Middle frontal gyrus (tissue), 1 donor: ENCODE data around the gene SIM1.

Source experiments
- DNase-seq: peaks from one replicate; pipeline ENCODE4 v3.0.0-alpha.2; 2015; ENCODE audit warnings: low spot score; ENCODE audit errors: extremely low spot score

Gene SIM1

DNA sequence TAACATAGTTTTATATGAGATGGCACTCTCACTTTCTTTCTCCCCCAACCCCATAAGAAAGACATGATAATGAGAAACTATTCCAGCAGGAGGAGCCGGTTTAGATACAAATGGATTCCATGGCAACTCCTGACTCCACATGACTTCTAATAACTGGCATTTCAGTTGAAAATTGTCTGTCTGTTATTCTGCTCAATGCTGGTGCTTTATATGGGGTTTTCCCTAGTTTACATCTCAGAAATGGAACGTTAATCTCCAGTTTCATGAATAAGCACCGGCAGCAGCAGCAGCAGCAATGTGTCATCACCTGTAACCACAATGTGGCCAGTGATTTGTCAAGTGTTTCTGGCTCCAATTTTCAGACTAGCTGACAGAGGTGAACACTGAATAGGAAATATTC is 8.0 kb upstream of the SIM1 start:
- no peak for DNase-seq

DNA sequence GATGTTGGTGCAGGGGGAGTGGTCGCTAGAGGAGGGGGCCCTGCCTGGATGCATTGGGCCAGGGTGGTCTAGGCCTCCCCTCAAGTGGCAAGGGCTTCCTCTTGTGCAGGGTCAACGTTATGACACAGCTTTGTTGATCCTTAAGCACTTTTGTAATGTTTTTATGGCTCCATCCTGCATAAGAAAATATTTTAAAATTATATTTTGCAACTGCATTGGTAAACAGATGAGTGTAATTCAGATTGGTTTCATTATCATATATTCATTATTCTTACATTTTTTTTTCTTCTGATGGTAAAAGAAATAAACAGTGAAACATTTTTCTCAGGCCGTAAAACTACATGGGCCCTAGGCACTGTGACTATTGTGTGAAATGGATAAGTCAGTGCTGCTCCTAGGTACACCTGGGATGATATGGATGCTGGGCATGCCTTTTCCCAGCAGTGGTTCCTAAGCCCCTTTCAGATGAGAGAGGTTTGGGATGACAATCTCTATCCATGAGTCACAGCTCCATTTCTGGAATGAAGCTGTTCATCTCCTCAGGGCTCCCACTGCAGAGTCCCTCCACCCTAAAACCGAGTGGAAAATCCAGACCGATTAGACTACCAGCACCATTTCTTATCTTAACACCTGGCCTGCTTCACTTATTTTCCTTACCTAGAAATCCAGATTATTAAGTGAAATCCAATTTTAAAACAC is 5.8 kb upstream of the SIM1 start:
- no peak for DNase-seq

DNA sequence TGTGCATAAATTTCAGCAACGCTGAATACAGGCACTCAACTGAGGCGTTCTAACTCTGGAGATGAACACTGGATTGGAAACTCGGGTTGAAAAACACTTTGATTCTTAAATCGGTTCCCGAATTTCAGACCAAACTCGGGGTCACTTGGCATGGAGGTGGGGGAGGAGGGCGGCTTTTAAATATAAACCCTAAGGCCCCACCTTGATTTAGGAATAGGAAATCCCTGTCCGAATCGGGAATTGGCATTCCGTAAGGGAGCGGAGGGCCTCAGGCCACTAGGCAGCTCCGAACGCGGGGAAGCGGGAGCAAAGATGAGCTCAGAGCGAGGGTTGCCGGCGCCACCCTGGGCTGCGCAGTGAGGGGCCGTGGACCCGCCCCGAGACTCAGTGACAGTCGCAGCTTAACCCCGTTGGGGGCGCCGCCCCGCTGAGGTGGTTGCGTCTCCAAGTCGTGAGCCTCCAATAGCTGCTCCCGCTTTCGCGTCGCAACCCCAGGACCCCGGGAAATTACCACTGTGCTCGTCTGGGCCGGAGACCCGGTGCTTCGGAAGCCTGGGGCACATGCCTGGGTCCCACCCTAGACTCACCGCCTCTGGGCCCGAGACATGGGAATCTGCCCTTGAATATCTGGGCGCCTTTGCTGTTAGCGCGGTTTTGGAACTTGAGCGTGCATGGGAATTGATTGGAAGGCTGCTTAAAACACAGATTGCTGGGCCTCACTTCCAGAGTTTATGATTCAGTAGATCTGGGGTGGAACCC is 4.6 kb upstream of the SIM1 start:
- DNase-seq: no peak

DNA sequence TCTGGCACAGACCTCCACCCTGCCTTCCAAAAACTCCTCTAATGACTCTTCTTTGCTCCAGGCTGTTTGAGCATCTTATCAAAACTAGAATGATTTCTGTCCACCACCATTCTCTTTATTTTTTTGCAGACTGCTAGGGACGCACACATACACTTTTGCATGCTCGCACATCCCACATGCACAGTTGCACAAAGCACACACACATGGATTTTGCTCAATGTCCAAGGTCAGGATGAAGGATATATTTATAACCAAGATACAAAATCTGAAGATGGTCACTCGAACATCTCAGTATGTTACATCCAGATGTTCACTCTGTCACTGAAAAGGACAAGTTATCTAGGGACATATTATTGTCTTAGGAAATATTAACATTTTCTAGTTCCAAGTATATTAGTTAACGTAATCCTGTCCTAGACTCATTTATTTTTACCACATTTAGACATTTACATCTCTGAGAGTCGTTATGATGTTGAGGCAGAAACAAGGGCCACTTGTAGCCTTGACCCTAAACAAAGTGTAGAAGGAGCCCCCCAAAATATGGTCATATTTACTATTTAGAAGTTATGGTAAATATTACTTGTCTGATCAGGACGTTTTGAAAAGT is 3.4 kb upstream of the SIM1 start:
- no peak for DNase-seq

DNA sequence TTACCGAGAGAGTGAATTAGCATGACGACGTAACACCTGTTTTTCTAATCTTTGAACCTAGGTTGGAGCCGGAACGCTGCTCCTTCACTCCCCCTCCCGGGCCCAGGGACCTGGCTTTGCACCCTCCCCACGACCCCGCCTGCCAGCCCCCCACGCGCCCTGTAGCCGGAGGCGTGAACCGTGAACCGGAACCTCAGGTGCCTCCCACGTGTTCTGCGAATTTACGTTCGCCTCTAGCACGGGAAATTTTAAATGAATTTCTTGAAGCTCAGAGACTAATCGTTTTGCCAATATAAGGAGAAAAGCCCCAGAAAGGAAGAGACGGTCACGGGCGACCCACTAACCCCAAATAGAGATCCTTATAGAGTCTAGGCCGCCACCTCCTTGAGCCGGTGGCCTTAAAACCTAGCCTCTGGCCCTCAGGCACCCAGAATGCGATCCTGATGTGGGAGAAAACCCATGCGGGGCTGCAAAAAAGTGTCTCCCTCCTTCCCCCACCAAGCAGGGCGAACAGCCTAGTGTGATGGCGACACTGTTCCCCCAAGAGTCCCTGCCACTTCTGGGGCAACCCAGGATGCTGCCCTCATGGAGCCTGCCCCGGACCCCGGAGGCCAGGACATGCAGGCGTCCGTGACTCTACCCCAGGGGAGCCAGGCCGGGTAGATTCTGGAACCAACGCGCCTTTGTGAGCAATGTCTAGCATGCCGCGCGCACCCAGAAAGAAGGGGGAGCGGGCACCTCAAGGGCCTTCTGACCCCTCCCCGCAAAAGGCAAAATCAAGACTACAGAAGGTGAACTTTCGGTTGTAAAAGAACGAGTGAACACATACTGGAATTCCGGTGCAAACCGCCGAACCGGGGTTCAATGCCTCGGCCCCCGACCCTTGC is 2.7 kb upstream of the SIM1 start:
- DNase-seq: no peak

DNA sequence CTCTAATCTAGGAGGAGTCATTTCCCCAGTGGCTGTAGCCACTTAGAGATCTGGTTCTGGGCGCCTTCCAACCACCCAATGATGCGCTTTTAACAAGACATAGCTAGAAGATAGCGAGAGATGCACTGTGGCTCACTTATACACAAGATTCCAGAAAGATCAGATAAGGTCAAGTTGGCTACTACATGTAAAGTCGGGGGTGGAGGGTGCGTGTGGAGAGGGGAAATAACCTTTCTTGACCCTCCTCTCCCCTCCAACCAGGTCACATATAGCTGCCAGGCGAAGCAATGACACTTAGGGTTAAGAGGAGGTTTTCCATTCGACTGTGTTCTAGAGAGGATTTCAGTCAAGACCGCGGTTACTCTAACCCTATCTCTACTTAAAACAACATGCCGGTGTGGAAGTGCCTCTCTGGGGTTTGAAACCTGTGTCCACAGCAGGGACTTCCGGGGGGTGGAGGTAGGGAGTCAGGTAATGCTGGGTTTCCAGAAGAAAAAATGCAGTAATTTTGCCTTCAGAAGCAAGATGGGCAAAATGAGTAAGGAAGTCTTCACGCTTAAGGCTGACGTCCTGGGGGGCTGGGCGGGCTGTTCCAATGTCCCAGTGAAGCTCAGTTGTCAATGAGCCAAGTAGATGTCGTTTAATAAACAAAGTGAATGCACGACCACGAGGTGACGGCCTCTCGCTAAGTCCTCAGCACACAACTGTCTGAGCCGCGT is 1.8 kb upstream of the SIM1 start:
- no peak for DNase-seq

DNA sequence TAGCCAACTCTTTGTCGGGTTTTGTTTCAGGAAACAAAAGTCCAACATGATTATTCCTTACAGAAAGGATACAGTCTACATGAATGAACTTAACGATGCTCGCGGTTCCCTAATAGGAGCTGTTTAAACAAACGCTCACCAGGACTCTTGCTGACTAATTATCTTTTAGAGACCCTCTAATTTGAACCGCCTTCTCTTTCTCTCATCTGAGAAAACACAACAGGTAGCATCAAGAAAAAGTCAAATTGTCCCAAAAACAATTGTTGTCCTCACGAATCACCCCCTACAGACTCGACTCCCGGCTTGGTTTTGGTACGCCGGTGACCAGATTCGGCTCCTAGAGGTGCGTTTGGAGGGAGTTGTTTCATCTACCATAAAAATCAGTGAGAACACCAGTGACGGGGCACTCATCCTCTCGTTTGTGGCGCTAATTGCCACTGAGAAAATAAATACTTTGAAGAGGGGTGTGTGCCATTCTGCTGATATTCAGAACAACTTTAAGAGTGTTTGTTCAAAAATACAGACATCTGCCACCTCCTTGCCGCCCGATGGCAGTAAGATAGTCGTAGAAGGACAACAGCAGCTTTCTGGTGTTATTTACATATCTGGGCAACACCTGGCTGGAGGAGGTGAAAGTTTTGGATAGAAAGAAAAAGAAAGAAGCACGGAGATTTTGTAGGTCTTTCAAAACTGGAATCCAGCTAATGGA is 1.1 kb upstream of the SIM1 start:
- DNase-seq: no peak

DNA sequence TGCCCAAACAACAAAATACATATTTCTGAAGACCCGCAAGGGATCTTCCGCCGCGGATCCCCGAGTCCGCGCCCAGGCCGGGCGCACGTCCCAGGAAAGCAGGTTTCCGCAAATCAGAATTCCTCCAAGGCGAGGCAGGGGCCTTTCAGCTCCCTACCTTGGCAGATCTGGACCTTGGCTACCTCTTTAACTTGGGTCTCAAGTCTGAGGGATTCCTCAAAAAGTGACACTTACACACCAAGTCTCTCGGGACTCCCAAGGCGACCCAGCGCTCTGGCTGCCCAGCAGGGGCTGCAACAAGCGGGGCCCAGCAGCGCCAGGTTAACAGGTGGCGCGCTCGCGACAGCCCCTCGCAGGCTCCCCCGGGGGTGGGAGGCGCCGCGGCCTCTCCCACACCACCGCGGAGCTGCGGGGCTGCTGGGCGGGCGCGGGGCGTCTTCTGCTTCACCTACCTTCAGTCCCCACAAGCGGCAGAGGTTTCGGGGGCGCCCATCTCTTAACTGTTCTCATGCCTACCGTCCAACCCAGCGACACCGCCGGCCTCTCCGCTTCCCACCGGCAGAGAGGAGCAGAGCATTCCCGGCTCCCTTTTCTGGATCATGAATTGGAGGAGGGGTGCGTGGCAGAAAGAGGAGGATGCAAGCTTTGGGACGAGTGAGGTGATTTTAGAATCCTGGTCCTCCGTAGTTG is 414 bp downstream of the SIM1 start:
- no peak for DNase-seq

DNA sequence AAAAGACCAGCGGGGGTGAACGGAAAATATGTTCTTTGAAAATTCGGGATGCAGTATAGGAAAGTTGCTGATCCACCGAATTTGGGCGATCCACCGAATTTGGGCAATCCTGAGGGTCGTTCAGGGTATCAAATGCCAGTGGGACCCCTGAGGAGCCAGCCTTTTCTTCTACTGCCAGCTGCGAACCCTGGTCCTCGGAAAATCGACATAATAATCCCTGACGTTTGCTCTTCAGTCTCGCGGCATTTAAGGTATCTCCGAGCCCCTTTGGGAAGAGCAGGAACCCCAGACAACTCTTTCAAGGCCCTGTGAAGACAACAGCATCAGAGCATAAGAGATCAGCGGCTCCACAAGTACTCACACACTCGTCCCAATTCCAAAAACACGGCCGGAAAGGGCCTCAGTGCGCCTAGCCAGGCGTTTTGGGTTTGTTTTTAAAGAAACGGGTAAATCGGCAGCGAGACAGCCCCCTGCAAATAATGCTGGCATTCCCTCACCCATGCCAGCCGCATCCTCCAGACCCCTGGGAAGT is 1.0 kb downstream of the SIM1 start:
- DNase-seq: no peak

DNA sequence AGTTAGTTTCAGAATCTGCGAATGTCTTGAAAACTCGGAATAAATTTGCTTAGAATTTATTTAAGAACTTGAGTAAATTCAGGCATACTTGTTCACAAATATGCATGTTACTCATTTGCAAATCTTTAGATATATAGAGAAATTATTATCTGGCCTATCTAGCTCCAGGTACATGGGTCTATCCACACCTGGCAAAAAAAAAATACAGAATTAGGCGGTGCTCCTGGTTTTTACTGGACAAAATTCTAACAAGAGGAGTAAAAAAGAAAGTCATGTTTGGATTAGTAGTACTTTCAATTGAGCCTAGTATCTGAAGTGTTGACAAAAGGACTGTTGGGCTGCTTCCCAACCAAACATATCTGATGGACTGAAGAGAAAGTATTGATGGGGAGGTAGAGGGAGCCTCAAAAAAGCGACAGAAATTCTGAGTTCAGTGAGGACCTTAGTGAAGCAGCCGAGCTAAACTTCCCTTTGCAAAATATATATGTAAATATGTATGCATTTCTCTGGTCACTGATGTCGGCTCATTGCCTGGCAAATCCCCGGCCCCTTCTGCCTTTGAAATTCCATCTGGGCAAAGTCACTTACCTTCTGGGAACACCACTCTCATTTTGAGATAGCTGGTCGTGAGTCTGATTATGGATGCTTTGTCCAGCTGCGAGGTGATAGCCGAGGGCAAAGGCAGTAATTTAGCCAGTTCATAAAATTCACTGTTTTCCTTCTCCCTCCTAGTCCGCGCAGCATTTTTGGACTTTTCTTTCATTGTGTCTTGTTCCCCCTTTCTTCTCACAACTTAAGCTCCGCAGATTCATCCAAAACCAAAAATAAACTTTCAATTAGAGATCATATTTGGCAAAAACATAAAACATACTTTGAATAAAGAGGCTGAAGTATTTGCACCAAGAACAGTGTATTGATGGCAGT is 1.8 kb downstream of the SIM1 start:
- DNase-seq: no peak

DNA sequence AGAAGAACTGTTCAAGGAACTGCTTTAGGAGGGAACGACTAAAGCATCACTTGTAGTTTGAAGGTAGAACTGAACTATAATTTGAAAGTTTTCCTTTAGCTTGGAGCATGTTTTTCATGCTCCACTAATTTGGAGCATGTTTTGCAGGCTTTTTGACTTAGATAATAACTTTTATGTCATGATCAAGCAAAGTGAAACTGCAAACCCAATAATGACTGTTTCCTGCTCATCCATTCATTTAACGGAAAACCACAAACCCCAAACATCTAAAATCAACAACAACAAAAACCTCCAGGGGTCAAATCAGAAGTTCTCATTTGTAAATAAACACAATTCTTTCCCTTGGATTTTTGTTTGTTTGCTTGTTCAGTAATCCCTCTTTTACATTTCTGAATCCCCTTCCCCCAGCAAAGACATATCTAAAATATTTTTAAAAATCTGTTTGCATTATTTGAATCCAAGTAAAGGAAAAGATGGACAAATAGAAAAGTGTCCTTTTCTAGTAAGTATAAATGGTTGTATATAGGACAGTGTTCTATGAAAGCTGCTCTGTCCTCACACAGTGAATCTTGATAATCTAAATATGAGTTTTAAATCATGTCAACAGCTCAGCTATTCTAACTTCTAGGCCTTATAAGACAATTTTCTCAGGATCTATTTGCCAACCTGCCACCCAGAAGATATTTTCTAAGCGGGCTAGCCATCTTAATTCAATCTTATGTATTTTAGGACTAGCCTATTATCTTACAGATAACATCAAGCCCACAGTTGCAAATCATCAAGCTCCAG is 2.6 kb downstream of the SIM1 start:
- no peak for DNase-seq

DNA sequence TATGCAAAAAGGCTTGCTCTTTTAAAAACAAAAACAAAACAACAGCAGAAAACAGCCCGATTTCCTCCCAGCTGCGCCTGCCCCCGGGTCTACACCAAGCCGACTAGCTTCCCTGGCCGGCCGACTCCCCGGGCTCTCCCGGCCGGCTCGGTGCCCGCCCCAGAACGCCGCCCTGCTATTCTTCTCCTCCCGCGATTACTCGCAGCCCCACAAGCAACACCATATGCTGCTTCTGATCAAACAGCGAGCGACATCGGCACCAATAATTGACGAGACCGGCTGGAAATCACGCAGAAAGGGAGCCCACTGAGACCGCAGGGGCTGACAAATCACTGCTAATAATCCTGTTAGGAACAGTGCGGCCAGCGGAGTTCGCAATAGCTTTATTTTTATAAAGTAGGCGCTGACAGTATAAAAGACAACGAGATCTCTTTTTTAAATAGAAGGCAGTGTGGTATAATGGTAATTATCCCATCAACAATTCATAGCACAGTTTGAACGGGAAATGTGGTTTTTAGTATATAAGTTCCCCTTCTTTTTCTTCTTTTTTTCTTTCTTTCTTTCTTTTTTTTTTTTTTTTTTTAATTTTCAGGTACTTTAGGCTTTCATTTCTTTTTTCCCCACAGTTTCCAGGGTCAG is 3.3 kb downstream of the SIM1 start:
- no peak for DNase-seq

DNA sequence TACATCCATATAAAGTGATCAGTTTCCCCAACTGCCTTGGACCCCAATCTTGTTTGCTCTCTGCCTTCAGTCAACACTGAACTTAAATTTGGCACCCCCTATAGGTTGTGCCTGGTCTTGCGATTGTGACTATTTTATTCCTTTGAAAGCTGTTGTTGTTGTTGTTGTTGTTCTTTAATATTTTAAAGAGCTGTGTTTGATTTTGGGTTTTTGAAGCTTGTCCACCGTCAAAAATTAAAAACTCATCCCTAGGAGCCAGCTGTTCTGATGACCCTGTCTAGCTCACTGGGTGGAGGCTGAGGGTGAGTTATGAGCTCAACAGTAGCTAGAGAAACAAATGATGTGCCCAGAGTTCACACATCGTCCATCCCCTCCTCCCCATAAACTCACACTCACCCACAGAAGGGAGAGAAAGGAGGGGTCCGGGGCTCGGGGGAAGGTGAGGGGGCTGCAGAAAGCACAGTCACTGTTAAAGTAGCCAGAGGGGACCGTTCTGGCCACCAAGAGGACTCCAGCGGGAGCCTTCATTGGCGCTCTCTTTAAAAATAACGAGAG is 4.0 kb downstream of the SIM1 start:
- no peak for DNase-seq

DNA sequence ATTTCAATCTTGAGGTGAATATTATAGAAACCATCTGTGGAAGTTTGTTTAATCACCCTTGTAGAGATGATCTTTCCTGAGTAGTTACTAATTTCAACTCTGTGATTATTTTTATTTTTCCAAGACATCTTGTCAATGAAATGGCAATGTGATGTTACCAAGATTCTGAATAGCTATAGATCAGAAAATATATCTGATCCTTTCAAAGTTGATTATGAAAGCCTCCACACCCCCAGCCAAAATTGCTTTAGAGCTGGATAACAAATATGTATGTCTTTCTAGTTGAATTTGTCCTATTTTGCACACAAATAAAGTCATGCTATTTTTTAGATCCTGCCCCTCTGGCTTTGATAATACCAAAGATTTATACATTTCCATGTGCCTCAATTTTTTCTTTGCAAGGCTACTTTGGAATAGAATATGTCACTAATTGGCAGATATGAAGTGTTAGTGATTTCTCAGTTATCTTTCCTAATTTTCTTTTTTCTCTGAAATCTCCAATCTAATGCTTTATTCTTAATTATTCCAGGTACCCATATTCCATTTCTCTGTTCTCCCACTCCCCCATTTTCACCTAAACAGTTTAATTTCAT is 5.0 kb downstream of the SIM1 start:
- no peak for DNase-seq

DNA sequence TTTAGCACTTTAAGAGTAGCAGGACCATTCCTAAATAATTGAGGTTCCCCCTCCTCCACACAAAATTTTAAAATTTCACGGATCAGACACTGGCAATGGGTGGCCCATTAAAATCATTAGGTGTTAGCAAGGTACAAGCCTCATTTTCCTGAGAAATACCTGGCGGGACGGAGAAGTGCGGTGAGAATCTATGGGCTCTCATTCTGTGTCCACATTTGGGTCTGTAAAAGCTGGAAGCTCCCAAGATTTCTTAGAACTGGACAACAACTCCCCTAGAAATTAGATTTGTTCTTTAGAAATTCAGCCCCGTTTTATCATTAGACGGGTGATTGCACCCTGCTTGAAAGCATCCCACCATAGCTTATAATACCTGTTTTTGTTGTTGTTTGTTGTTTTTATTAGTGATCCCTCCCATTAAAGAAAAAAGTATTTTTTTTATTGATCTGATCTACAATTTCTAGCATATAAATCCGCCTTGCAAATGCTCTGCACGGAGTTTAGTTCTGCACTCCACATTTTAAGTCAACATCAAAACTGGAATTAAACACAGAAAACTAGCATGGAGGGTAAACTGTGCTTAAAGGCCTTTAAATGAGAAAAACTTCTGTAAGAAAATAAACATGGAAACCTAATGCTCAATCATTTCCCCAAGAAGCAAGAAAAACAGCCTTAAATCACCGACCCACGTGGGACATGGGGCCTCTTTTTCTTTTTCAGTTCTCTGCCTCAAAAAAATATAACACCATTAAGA is 5.7 kb downstream of the SIM1 start:
- DNase-seq: no peak
